ENCODE results near the gene CRISP3. TPM values are rescaled to one million over a fixed set of nuclear protein-coding genes. Genes with fewer than 3 reads are reported as not detected.

Gene CRISP3, protein sequence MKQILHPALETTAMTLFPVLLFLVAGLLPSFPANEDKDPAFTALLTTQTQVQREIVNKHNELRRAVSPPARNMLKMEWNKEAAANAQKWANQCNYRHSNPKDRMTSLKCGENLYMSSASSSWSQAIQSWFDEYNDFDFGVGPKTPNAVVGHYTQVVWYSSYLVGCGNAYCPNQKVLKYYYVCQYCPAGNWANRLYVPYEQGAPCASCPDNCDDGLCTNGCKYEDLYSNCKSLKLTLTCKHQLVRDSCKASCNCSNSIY
- total RNA-seq (2021) = not detected in 3 replicates
- Bru-seq, nascent RNA = not detected
- long read RNA-seq, experiment 1 = 0 reads
- long read RNA-seq, experiment 2 = 0 reads
- long read RNA-seq, experiment 3 = 0 reads

DNA sequence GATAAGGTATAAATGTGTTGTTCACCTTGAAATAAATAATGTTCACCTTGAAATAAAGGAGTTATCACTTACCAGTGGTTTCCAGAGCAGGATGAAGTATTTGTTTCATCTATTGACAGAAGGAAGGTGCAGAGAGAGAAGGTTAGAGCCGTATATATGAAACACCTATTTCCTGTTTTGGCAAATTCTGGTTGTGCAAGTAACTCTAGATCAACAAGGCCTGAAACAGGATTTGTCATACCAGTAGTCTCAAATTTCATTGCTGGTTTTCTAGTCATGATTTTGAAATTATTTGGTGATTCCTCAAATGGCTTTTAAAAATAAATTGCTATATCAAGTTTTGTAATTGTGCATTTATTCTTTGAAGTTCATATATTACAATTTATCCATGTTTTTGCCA, at the start of gene CRISP3:
CRISP3 (minus strand) TSS at position 130 of the 400 bp plus-strand sequence; CDS start at position 109, 21 bp downstream.
- no peak within 1 kb of the TSS for H3K4me3 Mint-ChIP-seq
- DNase-seq (ENCODE audit: low spot score) (no peak), ATAC-seq (no peak)
- POLR2A ChIA-PET = no interaction called here
- H3K4me1 Mint-ChIP-seq = no peaks in the 10 kb centered on the region
- H3K36me3 Mint-ChIP-seq = no peaks in the 10 kb centered on the region
- H3K27me3 Mint-ChIP-seq (ENCODE audit: low read depth) = no peaks in the 10 kb centered on the region
- H3K9me3 Mint-ChIP-seq = no peaks in the 10 kb centered on the region
- TF ChIP-seq, protein P1, sequence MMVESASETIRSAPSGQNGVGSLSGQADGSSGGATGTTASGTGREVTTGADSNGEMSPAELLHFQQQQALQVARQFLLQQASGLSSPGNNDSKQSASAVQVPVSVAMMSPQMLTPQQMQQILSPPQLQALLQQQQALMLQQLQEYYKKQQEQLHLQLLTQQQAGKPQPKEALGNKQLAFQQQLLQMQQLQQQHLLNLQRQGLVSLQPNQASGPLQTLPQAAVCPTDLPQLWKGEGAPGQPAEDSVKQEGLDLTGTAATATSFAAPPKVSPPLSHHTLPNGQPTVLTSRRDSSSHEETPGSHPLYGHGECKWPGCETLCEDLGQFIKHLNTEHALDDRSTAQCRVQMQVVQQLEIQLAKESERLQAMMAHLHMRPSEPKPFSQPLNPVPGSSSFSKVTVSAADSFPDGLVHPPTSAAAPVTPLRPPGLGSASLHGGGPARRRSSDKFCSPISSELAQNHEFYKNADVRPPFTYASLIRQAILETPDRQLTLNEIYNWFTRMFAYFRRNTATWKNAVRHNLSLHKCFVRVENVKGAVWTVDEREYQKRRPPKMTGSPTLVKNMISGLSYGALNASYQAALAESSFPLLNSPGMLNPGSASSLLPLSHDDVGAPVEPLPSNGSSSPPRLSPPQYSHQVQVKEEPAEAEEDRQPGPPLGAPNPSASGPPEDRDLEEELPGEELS (CRISPR knock-in tag; IDR thresholded peaks at IDR 0.05) = no peak
- TF ChIP-seq, protein P2, sequence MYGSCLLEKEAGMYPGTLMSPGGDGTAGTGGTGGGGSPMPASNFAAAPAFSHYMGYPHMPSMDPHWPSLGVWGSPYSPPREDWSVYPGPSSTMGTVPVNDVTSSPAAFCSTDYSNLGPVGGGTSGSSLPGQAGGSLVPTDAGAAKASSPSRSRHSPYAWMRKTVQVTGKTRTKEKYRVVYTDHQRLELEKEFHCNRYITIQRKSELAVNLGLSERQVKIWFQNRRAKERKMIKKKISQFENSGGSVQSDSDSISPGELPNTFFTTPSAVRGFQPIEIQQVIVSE (CRISPR knock-in tag; IDR thresholded peaks at IDR 0.05; ENCODE audit: borderline replicate concordance) = no peak
- no peak for TF ChIP-seq ETV6 (CRISPR knock-in tag; IDR thresholded peaks at IDR 0.05)
- no peak for TF ChIP-seq ESRRA (CRISPR knock-in tag; IDR thresholded peaks at IDR 0.05; ENCODE audit: borderline replicate concordance)
- no peak for TF ChIP-seq FOXP1 (CRISPR knock-in tag; IDR thresholded peaks at IDR 0.05; ENCODE audit: borderline replicate concordance)
- TF ChIP-seq, protein P3, sequence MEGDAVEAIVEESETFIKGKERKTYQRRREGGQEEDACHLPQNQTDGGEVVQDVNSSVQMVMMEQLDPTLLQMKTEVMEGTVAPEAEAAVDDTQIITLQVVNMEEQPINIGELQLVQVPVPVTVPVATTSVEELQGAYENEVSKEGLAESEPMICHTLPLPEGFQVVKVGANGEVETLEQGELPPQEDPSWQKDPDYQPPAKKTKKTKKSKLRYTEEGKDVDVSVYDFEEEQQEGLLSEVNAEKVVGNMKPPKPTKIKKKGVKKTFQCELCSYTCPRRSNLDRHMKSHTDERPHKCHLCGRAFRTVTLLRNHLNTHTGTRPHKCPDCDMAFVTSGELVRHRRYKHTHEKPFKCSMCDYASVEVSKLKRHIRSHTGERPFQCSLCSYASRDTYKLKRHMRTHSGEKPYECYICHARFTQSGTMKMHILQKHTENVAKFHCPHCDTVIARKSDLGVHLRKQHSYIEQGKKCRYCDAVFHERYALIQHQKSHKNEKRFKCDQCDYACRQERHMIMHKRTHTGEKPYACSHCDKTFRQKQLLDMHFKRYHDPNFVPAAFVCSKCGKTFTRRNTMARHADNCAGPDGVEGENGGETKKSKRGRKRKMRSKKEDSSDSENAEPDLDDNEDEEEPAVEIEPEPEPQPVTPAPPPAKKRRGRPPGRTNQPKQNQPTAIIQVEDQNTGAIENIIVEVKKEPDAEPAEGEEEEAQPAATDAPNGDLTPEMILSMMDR (IDR thresholded peaks at IDR 0.05) = no peak
- CTCF ChIA-PET = no interaction called here
- H3K27ac Mint-ChIP-seq = no peak within 1 kb of the TSS

DNA sequence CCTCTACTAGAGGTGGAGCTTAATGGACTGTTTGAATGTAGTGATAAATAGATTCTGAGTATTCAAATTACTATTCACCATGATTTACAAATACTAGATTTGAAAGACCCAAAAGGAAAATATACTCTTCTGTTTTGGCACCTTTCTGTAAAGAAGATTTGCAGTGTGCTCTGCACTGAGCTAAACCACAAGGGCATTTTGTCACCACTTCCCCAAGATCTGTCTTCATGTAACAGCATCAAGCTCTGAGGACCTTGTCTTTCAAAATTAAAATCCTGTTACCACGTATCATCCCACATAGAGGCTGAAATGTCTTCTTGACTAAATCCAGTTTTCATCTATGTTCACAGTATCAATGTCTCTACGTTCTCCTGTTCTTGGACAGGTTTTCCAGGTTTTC, 46.2 kb upstream of the CRISP3 start:
- POLR2A ChIA-PET = no interaction called here
- Mint-ChIP-seq H3K27ac (no peak overlapping the region), H3K4me3 (no peak overlapping the region), H3K36me3 (peaks cover 10% of the 10 kb centered on the region), H3K27me3 (ENCODE audit: low read depth) (no peaks in the 10 kb centered on the region; the same call in 1 of the 2 replicates), H3K4me1 (peaks cover 10% of the 10 kb centered on the region), H3K9me3 (peaks cover 33% of the 10 kb centered on the region)
- no peak for ATAC-seq
- no peak for DNase-seq (ENCODE audit: low spot score)
- CTCF ChIA-PET = no interaction called here
- TF ChIP-seq, protein P4, sequence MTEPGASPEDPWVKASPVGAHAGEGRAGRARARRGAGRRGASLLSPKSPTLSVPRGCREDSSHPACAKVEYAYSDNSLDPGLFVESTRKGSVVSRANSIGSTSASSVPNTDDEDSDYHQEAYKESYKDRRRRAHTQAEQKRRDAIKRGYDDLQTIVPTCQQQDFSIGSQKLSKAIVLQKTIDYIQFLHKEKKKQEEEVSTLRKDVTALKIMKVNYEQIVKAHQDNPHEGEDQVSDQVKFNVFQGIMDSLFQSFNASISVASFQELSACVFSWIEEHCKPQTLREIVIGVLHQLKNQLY (CRISPR knock-in tag; IDR thresholded peaks at IDR 0.05) = no peak
- no peak for TF ChIP-seq ZBTB21 (CRISPR knock-in tag; IDR thresholded peaks at IDR 0.05; ENCODE audit: borderline replicate concordance)
- TF ChIP-seq ZNF232 (CRISPR knock-in tag; IDR thresholded peaks at IDR 0.05) = no peak
- TF ChIP-seq, protein P5, sequence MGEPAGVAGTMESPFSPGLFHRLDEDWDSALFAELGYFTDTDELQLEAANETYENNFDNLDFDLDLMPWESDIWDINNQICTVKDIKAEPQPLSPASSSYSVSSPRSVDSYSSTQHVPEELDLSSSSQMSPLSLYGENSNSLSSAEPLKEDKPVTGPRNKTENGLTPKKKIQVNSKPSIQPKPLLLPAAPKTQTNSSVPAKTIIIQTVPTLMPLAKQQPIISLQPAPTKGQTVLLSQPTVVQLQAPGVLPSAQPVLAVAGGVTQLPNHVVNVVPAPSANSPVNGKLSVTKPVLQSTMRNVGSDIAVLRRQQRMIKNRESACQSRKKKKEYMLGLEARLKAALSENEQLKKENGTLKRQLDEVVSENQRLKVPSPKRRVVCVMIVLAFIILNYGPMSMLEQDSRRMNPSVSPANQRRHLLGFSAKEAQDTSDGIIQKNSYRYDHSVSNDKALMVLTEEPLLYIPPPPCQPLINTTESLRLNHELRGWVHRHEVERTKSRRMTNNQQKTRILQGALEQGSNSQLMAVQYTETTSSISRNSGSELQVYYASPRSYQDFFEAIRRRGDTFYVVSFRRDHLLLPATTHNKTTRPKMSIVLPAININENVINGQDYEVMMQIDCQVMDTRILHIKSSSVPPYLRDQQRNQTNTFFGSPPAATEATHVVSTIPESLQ (CRISPR knock-in tag; IDR thresholded peaks at IDR 0.05) = no peak
- TF ChIP-seq, protein P6, sequence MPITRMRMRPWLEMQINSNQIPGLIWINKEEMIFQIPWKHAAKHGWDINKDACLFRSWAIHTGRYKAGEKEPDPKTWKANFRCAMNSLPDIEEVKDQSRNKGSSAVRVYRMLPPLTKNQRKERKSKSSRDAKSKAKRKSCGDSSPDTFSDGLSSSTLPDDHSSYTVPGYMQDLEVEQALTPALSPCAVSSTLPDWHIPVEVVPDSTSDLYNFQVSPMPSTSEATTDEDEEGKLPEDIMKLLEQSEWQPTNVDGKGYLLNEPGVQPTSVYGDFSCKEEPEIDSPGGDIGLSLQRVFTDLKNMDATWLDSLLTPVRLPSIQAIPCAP (CRISPR knock-in tag; IDR thresholded peaks at IDR 0.05) = no peak
- TF ChIP-seq, protein P7, sequence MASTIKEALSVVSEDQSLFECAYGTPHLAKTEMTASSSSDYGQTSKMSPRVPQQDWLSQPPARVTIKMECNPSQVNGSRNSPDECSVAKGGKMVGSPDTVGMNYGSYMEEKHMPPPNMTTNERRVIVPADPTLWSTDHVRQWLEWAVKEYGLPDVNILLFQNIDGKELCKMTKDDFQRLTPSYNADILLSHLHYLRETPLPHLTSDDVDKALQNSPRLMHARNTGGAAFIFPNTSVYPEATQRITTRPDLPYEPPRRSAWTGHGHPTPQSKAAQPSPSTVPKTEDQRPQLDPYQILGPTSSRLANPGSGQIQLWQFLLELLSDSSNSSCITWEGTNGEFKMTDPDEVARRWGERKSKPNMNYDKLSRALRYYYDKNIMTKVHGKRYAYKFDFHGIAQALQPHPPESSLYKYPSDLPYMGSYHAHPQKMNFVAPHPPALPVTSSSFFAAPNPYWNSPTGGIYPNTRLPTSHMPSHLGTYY (CRISPR knock-in tag; IDR thresholded peaks at IDR 0.05) = no peak
- TF ChIP-seq JAZF1 (CRISPR knock-in tag; IDR thresholded peaks at IDR 0.05) = no peak
- no peak for TF ChIP-seq IRF2 (CRISPR knock-in tag; IDR thresholded peaks at IDR 0.05; ENCODE audit: borderline replicate concordance, low read depth)
- no peak for TF ChIP-seq NFATC4 (CRISPR knock-in tag; IDR thresholded peaks at IDR 0.05)
- TF ChIP-seq, protein P8, sequence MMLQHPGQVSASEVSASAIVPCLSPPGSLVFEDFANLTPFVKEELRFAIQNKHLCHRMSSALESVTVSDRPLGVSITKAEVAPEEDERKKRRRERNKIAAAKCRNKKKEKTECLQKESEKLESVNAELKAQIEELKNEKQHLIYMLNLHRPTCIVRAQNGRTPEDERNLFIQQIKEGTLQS (CRISPR knock-in tag; conservative IDR thresholded peaks at IDR 0.05) = no peak
- TF ChIP-seq, protein P9, sequence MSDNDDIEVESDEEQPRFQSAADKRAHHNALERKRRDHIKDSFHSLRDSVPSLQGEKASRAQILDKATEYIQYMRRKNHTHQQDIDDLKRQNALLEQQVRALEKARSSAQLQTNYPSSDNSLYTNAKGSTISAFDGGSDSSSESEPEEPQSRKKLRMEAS (CRISPR knock-in tag; IDR thresholded peaks at IDR 0.05) = no peak
- TF ChIP-seq, protein P10, sequence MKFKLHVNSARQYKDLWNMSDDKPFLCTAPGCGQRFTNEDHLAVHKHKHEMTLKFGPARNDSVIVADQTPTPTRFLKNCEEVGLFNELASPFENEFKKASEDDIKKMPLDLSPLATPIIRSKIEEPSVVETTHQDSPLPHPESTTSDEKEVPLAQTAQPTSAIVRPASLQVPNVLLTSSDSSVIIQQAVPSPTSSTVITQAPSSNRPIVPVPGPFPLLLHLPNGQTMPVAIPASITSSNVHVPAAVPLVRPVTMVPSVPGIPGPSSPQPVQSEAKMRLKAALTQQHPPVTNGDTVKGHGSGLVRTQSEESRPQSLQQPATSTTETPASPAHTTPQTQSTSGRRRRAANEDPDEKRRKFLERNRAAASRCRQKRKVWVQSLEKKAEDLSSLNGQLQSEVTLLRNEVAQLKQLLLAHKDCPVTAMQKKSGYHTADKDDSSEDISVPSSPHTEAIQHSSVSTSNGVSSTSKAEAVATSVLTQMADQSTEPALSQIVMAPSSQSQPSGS (CRISPR knock-in tag; IDR thresholded peaks at IDR 0.05; ENCODE audit: borderline replicate concordance, low read depth) = no peak
- TF ChIP-seq SMAD4 (CRISPR knock-in tag; IDR thresholded peaks at IDR 0.05) = no peak
- no peak for TF ChIP-seq ZNF121 (CRISPR knock-in tag; IDR thresholded peaks at IDR 0.05)
